GM12878 (cell line): ENCODE measurements around the gene SRCAP. TPM values are rescaled to one million over a fixed set of nuclear protein-coding genes. Genes with fewer than 3 reads are reported as not detected.

Source experiments
- ATAC-seq: fragments of 200-7000 bp; cut with Tn5 transposase; 3 replicates; pipeline ENCODE4 v1.9.1; 2020; ENCODE audit warnings: mild to moderate bottlenecking, moderate library complexity
- BruUV-seq: library from RNA; stranded (reverse); fragments of 400-500 nt; replicated peaks from 2 replicates; lab custom pipeline; 2021; lab: Mats Ljungman, UMichigan
- CTCF ChIA-PET: fragments of 300-600 bp; sonication (Branson Sonifier 250); formaldehyde crosslinking; extraction: SDS; loops from one replicate; lab custom pipeline; 2021; ENCODE audit warnings: inconsistent platforms; lab: Yijun Ruan, JAX
- POLR2A ChIA-PET: fragments of 350-600 bp; formaldehyde crosslinking; extraction: SDS; loops from one replicate; lab custom pipeline; 2021; ENCODE audit warnings: inconsistent platforms; lab: Charles Lee
- RAD21 ChIA-PET: fragments of 300-600 bp; sonication (Branson Sonifier 250); formaldehyde crosslinking; loops from one replicate; lab custom pipeline; 2023; ENCODE audit warnings: antibody characterized with exemption; ENCODE audit not compliant: unreplicated experiment; lab: Charles Lee
- SMC1A ChIA-PET: fragments of 300-600 bp; sonication (Branson Sonifier 250); formaldehyde crosslinking; loops from one replicate; lab custom pipeline; 2023; ENCODE audit not compliant: unreplicated experiment, uncharacterized antibody; lab: Charles Lee
- DNase-seq: peaks from one replicate; pipeline ENCODE4 v3.0.0-alpha.2; 2011; ENCODE audit warnings: low read depth, low spot score
- FAIRE-seq: peaks from 3 replicates; lab custom pipeline; 2011; peaks lifted over from hg19 to GRCh38; lab: Jason Lieb, UNC
- H2AFZ ChIP-seq: 2 replicates; pipeline ENCODE4 v1.6.0; 2011; ENCODE audit warnings: low read depth, low read length, control low read depth; ENCODE audit not compliant: control insufficient read depth
- H3K27ac ChIP-seq: 2 replicates; pipeline ENCODE4 v1.5.1; 2011; ENCODE audit warnings: control low read depth; ENCODE audit not compliant: control insufficient read depth, insufficient read depth
- H3K27me3 ChIP-seq, 2 experiments: replicated peaks in 1 of 2; 2 replicates each; pipeline versions ENCODE4 v1.6.0 to v1.6.1; 2011; ENCODE audit warnings: low read length in 1 of 2; ENCODE audit not compliant: control insufficient read depth in 2 of 2, insufficient read depth in 2 of 2
- H3K36me3 ChIP-seq, 2 experiments: 2 replicates each; pipeline ENCODE4 v1.5.1; 2011; ENCODE audit warnings: low read length in 1 of 2; ENCODE audit not compliant: control insufficient read depth in 2 of 2, insufficient read depth in 2 of 2
- H3K4me1 ChIP-seq: 2 replicates; pipeline ENCODE4 v1.6.1; 2011; ENCODE audit warnings: mild to moderate bottlenecking, low read length, moderate library complexity, mixed read lengths; ENCODE audit not compliant: control insufficient read depth, insufficient read depth
- H3K4me2 ChIP-seq: 2 replicates; pipeline ENCODE4 v1.6.0; 2011; ENCODE audit warnings: control low read depth; ENCODE audit not compliant: control insufficient read depth, insufficient read depth
- H3K4me3 ChIP-seq: fragments of 200-600 bp; sonication (generic); 2 replicates; pipeline ENCODE4 v1.5.1; 2016
- H3K79me2 ChIP-seq: 2 replicates; pipeline ENCODE4 v1.6.0; 2011; ENCODE audit warnings: low read length; ENCODE audit not compliant: control insufficient read depth, insufficient read depth
- H3K9ac ChIP-seq: 2 replicates; pipeline ENCODE4 v1.8.0; 2011; ENCODE audit warnings: low read length, control low read depth, mixed read lengths; ENCODE audit not compliant: control insufficient read depth, insufficient read depth
- H3K9me3 ChIP-seq: replicated peaks from 3 replicates; pipeline ENCODE4 v1.5.1; 2011; ENCODE audit warnings: mild to moderate bottlenecking, low read length; ENCODE audit not compliant: control insufficient read depth, insufficient read depth
- H4K20me1 ChIP-seq: 2 replicates; pipeline ENCODE4 v1.6.0; 2011; ENCODE audit not compliant: control insufficient read depth, insufficient read depth
- ASH2L ChIP-seq: fragments of 300-600, 200-600 bp; sonication (generic); IDR thresholded peaks from 2 replicates; pipeline ENCODE4 v1.6.1; 2017; ENCODE audit warnings: low read depth, mild to moderate bottlenecking, borderline replicate concordance
- BMI1 ChIP-seq: fragments of 450-650 bp; IDR thresholded peaks from 2 replicates; pipeline ENCODE4 v1.6.1; 2016; ENCODE audit warnings: mild to moderate bottlenecking, moderate library complexity, borderline replicate concordance
- CHD2 ChIP-seq: IDR thresholded peaks from 2 replicates; pipeline ENCODE4 v1.6.1; 2011; ENCODE audit warnings: low read depth, low read length, improper control_type of control experiment, borderline replicate concordance
- EP300 ChIP-seq, 2 experiments: fragments of 150-350 bp in 1 of 2; IDR thresholded peaks; 2 replicates each; pipeline ENCODE4 v1.6.1; 2011 to 2012; ENCODE audit warnings: low read depth in 2 of 2, low read length in 2 of 2, borderline replicate concordance in 1 of 2, improper control_type of control experiment in 1 of 2, inconsistent platforms in 1 of 2; ENCODE audit not compliant: control insufficient read depth in 1 of 2
- HDAC2 ChIP-seq: fragments of 200-600 bp; sonication (generic); IDR thresholded peaks from 2 replicates; pipeline ENCODE4 v1.6.1; 2017
- MTA3 ChIP-seq: IDR thresholded peaks from 2 replicates; pipeline ENCODE4 v1.6.1; 2012; ENCODE audit warnings: low read length, inconsistent platforms, borderline replicate concordance
- SREBF1 ChIP-seq: IDR thresholded peaks from 2 replicates; pipeline ENCODE4 v1.6.1; 2012; ENCODE audit warnings: mild to moderate bottlenecking, low read length
- STAT3 ChIP-seq: IDR thresholded peaks from 2 replicates; pipeline ENCODE4 v1.6.1; 2011; ENCODE audit warnings: low read depth, low read length, improper control_type of control experiment
- TCF7 ChIP-seq: IDR thresholded peaks from 2 replicates; pipeline ENCODE4 v1.6.1; 2014; ENCODE audit warnings: antibody characterized with exemption, borderline replicate concordance
- WGBS: methylation state at CpG from one replicate; pipeline ENCODE4 v1.1.6; 2016; ENCODE audit warnings: low lambda C conversion rate; ENCODE audit not compliant: insufficient replicate concordance, insufficient coverage; ENCODE audit errors: missing lambda C conversion rate; 5-methylcytosine and 5-hydroxymethylcytosine counted together
- in situ Hi-C: fragments of 300-500 bp; cut with MboI; formaldehyde crosslinking; loops from 9 replicates; pipeline ENCODE4 v1.14.3; 2018; ENCODE audit warnings: mixed read lengths
- intact Hi-C: fragments of 100-400 bp; cut with micrococcal nuclease; formaldehyde crosslinking; loops from one replicate; pipeline ENCODE4 v1.14.2; 2022; ENCODE audit not compliant: unreplicated experiment
- polyA plus RNA-seq, 11 experiments: library from polyadenylated mRNA; depleted of rRNA in 4 of 11; unstranded in 6 of 11; stranded (reverse) in 5 of 11; fragments of >200 nt; fragmentation: Nextera tagmentation in 4 of 11; fragmentation: Illumina TruSeq in 1 of 11; extraction: Ambion mirVana in 4 of 11; extraction: Trizol in 1 of 11; gene quantifications; 1 replicate in 1 of 11; 2 replicates in 10 of 11; pipeline versions ENCODE4 v1.2.1 to v1.2.3, GENCODE V29; 2011 to 2016; ENCODE audit warnings: inconsistent platforms in 2 of 11, missing spikeins in 2 of 11, low read depth in 1 of 11
- total RNA-seq, 4 experiments: library from RNA; depleted of rRNA in 3 of 4; stranded (reverse); fragments of >200 nt in 3 of 4; fragmentation: Illumina TruSeq in 1 of 4; extraction: Trizol in 1 of 4; gene quantifications; 2 replicates each; pipeline versions ENCODE4 v1.2.1 to v1.2.3, GENCODE V29; 2013 to 2021
- TF ChIP-seq, protein P1 (sequence below), 3 experiments: IDR thresholded peaks in 2 of 3; conservative IDR thresholded peaks in 1 of 3; 2 replicates each; pipeline ENCODE4 v1.5.1; 2011; ENCODE audit warnings: low read depth in 3 of 3, low read length in 3 of 3, mild to moderate bottlenecking in 3 of 3, control low read depth in 2 of 3, moderate library complexity in 2 of 3, inconsistent platforms in 1 of 3, mixed read lengths in 1 of 3; ENCODE audit not compliant: control insufficient read depth in 2 of 3, insufficient read depth in 1 of 3; ENCODE audit errors: extremely low read depth in 1 of 3
- TF ChIP-seq, protein P2 (sequence below): fragments of 450-650 bp; formaldehyde crosslinking; IDR thresholded peaks from 2 replicates; pipeline ENCODE4 v1.5.0; 2022; ENCODE audit warnings: mild to moderate bottlenecking, missing genetic modification characterization

SRCAP gene
- total and polyA plus RNA-seq, 10 of the 15 experiments (the other 5 are each of a cell fraction or from before 2014, with no cell fraction given), result 0.24 to 58.4 (median 11.6) TPM

DNA sequence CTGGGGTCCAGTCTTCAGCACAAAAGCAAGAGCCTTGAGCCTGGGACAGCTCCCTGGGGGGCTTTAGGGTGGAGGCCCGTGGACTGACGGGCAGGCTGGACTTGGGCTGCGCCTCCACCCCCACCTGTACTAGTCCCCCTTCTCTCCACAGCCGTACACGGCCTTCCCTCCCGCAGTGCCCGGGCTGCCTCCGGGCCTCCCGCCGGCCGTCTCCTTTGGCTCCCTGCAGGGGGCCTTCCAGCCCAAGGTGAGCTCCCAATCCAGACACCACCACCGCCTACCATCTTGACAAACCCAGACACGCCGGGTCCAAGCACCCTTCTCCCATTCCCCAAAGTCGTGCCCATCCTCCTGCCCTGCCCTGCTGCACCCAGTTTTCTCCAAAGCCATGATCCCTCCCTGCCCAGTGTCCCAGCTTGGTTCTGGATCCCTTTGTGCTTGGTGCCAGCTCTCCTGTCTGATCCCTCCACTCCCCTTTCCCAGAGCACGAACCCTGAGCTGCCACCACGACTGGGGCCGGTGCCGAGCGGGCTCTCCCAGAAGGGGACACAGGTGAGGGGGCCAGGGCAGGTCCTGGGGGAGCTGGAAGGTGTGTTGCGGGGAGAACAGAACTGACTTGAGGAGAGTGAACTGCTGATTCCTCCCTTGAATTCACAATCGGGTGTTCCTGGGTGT is 33.7 kb upstream of the SRCAP start:
- no peak overlapping the region for H3K4me2 ChIP-seq
- peaks cover 15% of the 10 kb centered on the region for H3K4me1 ChIP-seq
- DNase-seq, result no peak
- no peak for TF ChIP-seq TCF7
- TF ChIP-seq CHD2, result no peak
- no peak for TF ChIP-seq ASH2L
- TF ChIP-seq SREBF1, result no peak
- TF ChIP-seq, protein P1, sequence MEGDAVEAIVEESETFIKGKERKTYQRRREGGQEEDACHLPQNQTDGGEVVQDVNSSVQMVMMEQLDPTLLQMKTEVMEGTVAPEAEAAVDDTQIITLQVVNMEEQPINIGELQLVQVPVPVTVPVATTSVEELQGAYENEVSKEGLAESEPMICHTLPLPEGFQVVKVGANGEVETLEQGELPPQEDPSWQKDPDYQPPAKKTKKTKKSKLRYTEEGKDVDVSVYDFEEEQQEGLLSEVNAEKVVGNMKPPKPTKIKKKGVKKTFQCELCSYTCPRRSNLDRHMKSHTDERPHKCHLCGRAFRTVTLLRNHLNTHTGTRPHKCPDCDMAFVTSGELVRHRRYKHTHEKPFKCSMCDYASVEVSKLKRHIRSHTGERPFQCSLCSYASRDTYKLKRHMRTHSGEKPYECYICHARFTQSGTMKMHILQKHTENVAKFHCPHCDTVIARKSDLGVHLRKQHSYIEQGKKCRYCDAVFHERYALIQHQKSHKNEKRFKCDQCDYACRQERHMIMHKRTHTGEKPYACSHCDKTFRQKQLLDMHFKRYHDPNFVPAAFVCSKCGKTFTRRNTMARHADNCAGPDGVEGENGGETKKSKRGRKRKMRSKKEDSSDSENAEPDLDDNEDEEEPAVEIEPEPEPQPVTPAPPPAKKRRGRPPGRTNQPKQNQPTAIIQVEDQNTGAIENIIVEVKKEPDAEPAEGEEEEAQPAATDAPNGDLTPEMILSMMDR (IDR thresholded peaks at IDR 0.05 in 2 of 3, conservative IDR thresholded peaks at IDR 0.05 in 1 of 3; ENCODE audit: control insufficient read depth in 2 of 3, extremely low read depth in 1 of 3, insufficient read depth in 1 of 3, low read depth in 3 of 3, low read length in 3 of 3), result no peak
- no peak for TF ChIP-seq EP300 (IDR thresholded peaks at IDR 0.05; ENCODE audit: borderline replicate concordance in 1 of 2, control insufficient read depth in 1 of 2, low read depth in 2 of 2, low read length in 2 of 2)
- no peak for TF ChIP-seq BMI1
- no peak for TF ChIP-seq HDAC2
- no peak for TF ChIP-seq STAT3
- TF ChIP-seq, protein P2, sequence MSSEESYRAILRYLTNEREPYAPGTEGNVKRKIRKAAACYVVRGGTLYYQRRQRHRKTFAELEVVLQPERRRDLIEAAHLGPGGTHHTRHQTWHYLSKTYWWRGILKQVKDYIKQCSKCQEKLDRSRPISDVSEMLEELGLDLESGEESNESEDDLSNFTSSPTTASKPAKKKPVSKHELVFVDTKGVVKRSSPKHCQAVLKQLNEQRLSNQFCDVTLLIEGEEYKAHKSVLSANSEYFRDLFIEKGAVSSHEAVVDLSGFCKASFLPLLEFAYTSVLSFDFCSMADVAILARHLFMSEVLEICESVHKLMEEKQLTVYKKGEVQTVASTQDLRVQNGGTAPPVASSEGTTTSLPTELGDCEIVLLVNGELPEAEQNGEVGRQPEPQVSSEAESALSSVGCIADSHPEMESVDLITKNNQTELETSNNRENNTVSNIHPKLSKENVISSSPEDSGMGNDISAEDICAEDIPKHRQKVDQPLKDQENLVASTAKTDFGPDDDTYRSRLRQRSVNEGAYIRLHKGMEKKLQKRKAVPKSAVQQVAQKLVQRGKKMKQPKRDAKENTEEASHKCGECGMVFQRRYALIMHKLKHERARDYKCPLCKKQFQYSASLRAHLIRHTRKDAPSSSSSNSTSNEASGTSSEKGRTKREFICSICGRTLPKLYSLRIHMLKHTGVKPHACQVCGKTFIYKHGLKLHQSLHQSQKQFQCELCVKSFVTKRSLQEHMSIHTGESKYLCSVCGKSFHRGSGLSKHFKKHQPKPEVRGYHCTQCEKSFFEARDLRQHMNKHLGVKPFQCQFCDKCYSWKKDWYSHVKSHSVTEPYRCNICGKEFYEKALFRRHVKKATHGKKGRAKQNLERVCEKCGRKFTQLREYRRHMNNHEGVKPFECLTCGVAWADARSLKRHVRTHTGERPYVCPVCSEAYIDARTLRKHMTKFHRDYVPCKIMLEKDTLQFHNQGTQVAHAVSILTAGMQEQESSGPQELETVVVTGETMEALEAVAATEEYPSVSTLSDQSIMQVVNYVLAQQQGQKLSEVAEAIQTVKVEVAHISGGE (CRISPR knock-in tag), result no peak
- no peak for TF ChIP-seq MTA3
- TF ChIP-seq, all 136 proteins: peak for 0
- H3K9ac ChIP-seq, result no peak overlapping the region
- no peak for ATAC-seq
- no peak overlapping the region for H3K4me3 ChIP-seq
- FAIRE-seq, result no peak
- in situ Hi-C loops, result loop anchor here (25.0 kb wide), 1 partner anchor 1222 kb away; no protein-coding TSS in a partner anchor
- no TSS peak for BruUV-seq
- 93% methylated on average over 20 of the region's 22 CpGs for WGBS
- H3K79me2 ChIP-seq, result peaks cover 37% of the 10 kb centered on the region
- H3K27ac ChIP-seq, result no peak overlapping the region
- H3K36me3 ChIP-seq, result peaks cover 28 to 40% of the 10 kb centered on the region in 2 experiments
- ChIA-PET CTCF (interaction anchor here (0.6 to 1.2 kb wide), 4 partner anchors 29 to 212 kb away, joined by 3 to 5 read pairs (median 4); no protein-coding TSS in a partner anchor), SMC1A (interaction anchor here (0.7 to 1.1 kb wide), 3 partner anchors 13 to 29 kb away, joined by 3 to 5 read pairs (median 4); no protein-coding TSS in a partner anchor), RAD21 (interaction anchor here (0.9 kb wide), 1 partner anchor 26 kb away, joined by 4 read pairs; no protein-coding TSS in a partner anchor), POLR2A (interaction anchor here (0.6 kb wide), 1 partner anchor 1755 kb away, joined by 6 read pairs; no protein-coding TSS in a partner anchor)
- no peaks in the 10 kb centered on the region for H3K27me3 ChIP-seq
- no peak overlapping the region for H2AFZ ChIP-seq
- 0 out of 2 replicates have a peak, but pooled peaks cover 4% of the 10 kb centered on the region for H4K20me1 ChIP-seq
- no peaks in the 10 kb centered on the region; the same call in 2 of the 3 replicates for H3K9me3 ChIP-seq
- intact Hi-C loops, result no loop called here
